DND-41 (cell line): ENCODE results near the gene TMEM164.

Source experiments
- ATAC-seq: fragments of 200-7000 bp; cut with Tn5 transposase; 3 replicates; pipeline ENCODE4 v1.9.1; 2021; ENCODE audit warnings: low read depth; ENCODE audit not compliant: insufficient read depth
- DNase-seq: peaks from one replicate; pipeline ENCODE4 v3.0.0-alpha.2; 2020
- H2AFZ ChIP-seq: 2 replicates; pipeline ENCODE4 v1.6.0; 2012; ENCODE audit warnings: low read depth, low read length
- H3K27ac ChIP-seq: 2 replicates; pipeline ENCODE4 v1.5.1; 2012; ENCODE audit warnings: low read length, inconsistent platforms
- H3K27me3 ChIP-seq: fragments of 200-600 bp; sonication (generic); 2 replicates; pipeline ENCODE4 v1.6.0; 2012; ENCODE audit warnings: low read length, mild to moderate bottlenecking, inconsistent platforms; ENCODE audit not compliant: insufficient read depth, poor library complexity
- H3K36me3 ChIP-seq: 2 replicates; pipeline ENCODE4 v1.5.1; 2012; ENCODE audit warnings: low read length, inconsistent platforms; ENCODE audit not compliant: insufficient read depth
- H3K4me1 ChIP-seq: 2 replicates; pipeline ENCODE4 v1.5.1; 2012; ENCODE audit warnings: mild to moderate bottlenecking, low read length; ENCODE audit not compliant: insufficient read depth
- H3K4me2 ChIP-seq: 2 replicates; pipeline ENCODE4 v1.6.0; 2012; ENCODE audit warnings: mild to moderate bottlenecking, moderate library complexity, low read length, inconsistent platforms; ENCODE audit not compliant: insufficient read depth
- H3K4me3 ChIP-seq, 2 experiments: fragments of 200-600 bp in 1 of 2; shearing (Covaris generic) in 1 of 2; 2 replicates each; pipeline ENCODE4 v1.5.1; 2012 to 2016; ENCODE audit warnings: inconsistent platforms in 2 of 2, low read length in 2 of 2, mild to moderate bottlenecking in 2 of 2, low read depth in 1 of 2, moderate library complexity in 1 of 2
- H3K79me2 ChIP-seq: 2 replicates; pipeline ENCODE4 v1.6.0; 2012; ENCODE audit warnings: low read length, inconsistent platforms; ENCODE audit not compliant: insufficient read depth
- H3K9ac ChIP-seq: 2 replicates; pipeline ENCODE4 v1.6.0; 2012; ENCODE audit warnings: low read depth, mild to moderate bottlenecking, inconsistent platforms, low read length, moderate library complexity
- H3K9me3 ChIP-seq: 2 replicates; pipeline ENCODE4 v1.5.1; 2012; ENCODE audit warnings: low read length, moderate library complexity, mild to moderate bottlenecking, inconsistent platforms; ENCODE audit not compliant: insufficient read depth, severe bottlenecking
- H4K20me1 ChIP-seq: 2 replicates; pipeline ENCODE4 v1.6.0; 2012; ENCODE audit warnings: low read length; ENCODE audit not compliant: insufficient read depth
- CTCF ChIP-seq: IDR thresholded peaks from 2 replicates; pipeline ENCODE4 v1.5.1; 2012; ENCODE audit warnings: borderline replicate concordance, low read length, moderate library complexity, mild to moderate bottlenecking; ENCODE audit not compliant: poor library complexity, severe bottlenecking; ENCODE audit errors: extremely low read depth
- EZH2 ChIP-seq: IDR thresholded peaks from 3 replicates; pipeline ENCODE4 v1.6.1; 2012; ENCODE audit warnings: borderline replicate concordance, low read depth, mild to moderate bottlenecking, moderate library complexity, low read length, inconsistent platforms; ENCODE audit not compliant: severe bottlenecking

The TMEM164 gene

GRCh38 chrX:110181459-110182137 lies 178.7 kb downstream of the TMEM164 start:
- H3K27ac ChIP-seq, result no peak overlapping the region
- DNase-seq, result no peak

GRCh38 chrX:110182362-110182761 lies 179.4 kb downstream of the TMEM164 start:
- H3K79me2 ChIP-seq, result no peaks in the 10 kb centered on the region
- peaks cover 8% of the 10 kb centered on the region for H3K4me1 ChIP-seq
- no peak overlapping the region for H3K4me3 ChIP-seq
- no peak overlapping the region for H3K27ac ChIP-seq
- ATAC-seq (no peak), DNase-seq (no peak)
- H3K4me2 ChIP-seq, result no peak overlapping the region
- no peak overlapping the region for H2AFZ ChIP-seq
- no peaks in the 10 kb centered on the region for H3K27me3 ChIP-seq
- no peaks in the 10 kb centered on the region for H4K20me1 ChIP-seq
- no peaks in the 10 kb centered on the region for H3K9me3 ChIP-seq
- H3K9ac ChIP-seq, result no peak overlapping the region
- TF ChIP-seq EZH2 (no peak), CTCF (no peak)
- no peaks in the 10 kb centered on the region for H3K36me3 ChIP-seq

More at GRCh38 chrX:110181459-110182137, 178.7 kb downstream of the TMEM164 start:
- H3K4me2 ChIP-seq, result no peak overlapping the region
- H4K20me1 ChIP-seq, result no peaks in the 10 kb centered on the region
- H3K9ac ChIP-seq, result no peak overlapping the region
- H3K36me3 ChIP-seq, result no peaks in the 10 kb centered on the region
- ATAC-seq, result no peak
- no peaks in the 10 kb centered on the region for H3K27me3 ChIP-seq
- no peak for TF ChIP-seq EZH2
- no peak for TF ChIP-seq CTCF
- no peaks in the 10 kb centered on the region for H3K9me3 ChIP-seq
- no peaks in the 10 kb centered on the region for H3K79me2 ChIP-seq
- no peak overlapping the region for H2AFZ ChIP-seq
- H3K4me3 ChIP-seq, result no peak overlapping the region
- peaks cover 8% of the 10 kb centered on the region for H3K4me1 ChIP-seq

- Histone ChIP-seq H3K27me3 (no peaks in the 10 kb centered on the region), H3K9ac (no peak overlapping the region), H2AFZ (no peak overlapping the region), H3K36me3 (no peaks in the 10 kb centered on the region), H3K4me2 (no peak overlapping the region), H3K4me1 (peaks cover 8% of the 10 kb centered on the region), H3K9me3 (no peaks in the 10 kb centered on the region), H3K79me2 (no peaks in the 10 kb centered on the region), H4K20me1 (no peaks in the 10 kb centered on the region), H3K4me3 (no peak overlapping the region), H3K27ac (no peak overlapping the region)
- no peak for TF ChIP-seq CTCF
- no peak for TF ChIP-seq EZH2
- DNase-seq (no peak), ATAC-seq (no peak)
Measured at GRCh38 chrX:110182865-110183264, 180.0 kb downstream of the TMEM164 start.

GRCh38 chrX:110183314-110183713 lies 180.4 kb downstream of the TMEM164 start:
- no peak for DNase-seq
- Histone ChIP-seq H3K36me3 (no peaks in the 10 kb centered on the region), H4K20me1 (no peaks in the 10 kb centered on the region), H2AFZ (no peak overlapping the region), H3K4me1 (peaks cover 8% of the 10 kb centered on the region), H3K9ac (no peak overlapping the region), H3K9me3 (no peaks in the 10 kb centered on the region), H3K79me2 (no peaks in the 10 kb centered on the region), H3K4me3 (no peak overlapping the region), H3K27me3 (no peaks in the 10 kb centered on the region), H3K4me2 (no peak overlapping the region), H3K27ac (no peak overlapping the region)
- no peak for TF ChIP-seq EZH2
- TF ChIP-seq CTCF, result no peak
- no peak for ATAC-seq
